GM12878 (cell line): Measurements from ENCODE around the gene GUCY1A2. TPM values are rescaled to one million over a fixed set of nuclear protein-coding genes. Genes with fewer than 3 reads are reported as not detected.

Experiments
- ATAC-seq: fragments of 200-7000 bp; cut with Tn5 transposase; 3 replicates; pipeline ENCODE4 v1.9.1; 2020; ENCODE audit warnings: mild to moderate bottlenecking, moderate library complexity
- BruUV-seq: library from RNA; stranded (reverse); fragments of 400-500 nt; replicated peaks from 2 replicates; lab custom pipeline; 2021; lab: Mats Ljungman, UMichigan
- CTCF ChIA-PET: fragments of 300-600 bp; sonication (Branson Sonifier 250); formaldehyde crosslinking; extraction: SDS; loops from one replicate; lab custom pipeline; 2021; ENCODE audit warnings: inconsistent platforms; lab: Yijun Ruan, JAX
- POLR2A ChIA-PET: fragments of 350-600 bp; formaldehyde crosslinking; extraction: SDS; loops from one replicate; lab custom pipeline; 2021; ENCODE audit warnings: inconsistent platforms; lab: Charles Lee
- RAD21 ChIA-PET: fragments of 300-600 bp; sonication (Branson Sonifier 250); formaldehyde crosslinking; loops from one replicate; lab custom pipeline; 2023; ENCODE audit warnings: antibody characterized with exemption; ENCODE audit not compliant: unreplicated experiment; lab: Charles Lee
- SMC1A ChIA-PET: fragments of 300-600 bp; sonication (Branson Sonifier 250); formaldehyde crosslinking; loops from one replicate; lab custom pipeline; 2023; ENCODE audit not compliant: unreplicated experiment, uncharacterized antibody; lab: Charles Lee
- DNase-seq: peaks from one replicate; pipeline ENCODE4 v3.0.0-alpha.2; 2011; ENCODE audit warnings: low read depth, low spot score
- FAIRE-seq: peaks from 3 replicates; lab custom pipeline; 2011; peaks lifted over from hg19 to GRCh38; lab: Jason Lieb, UNC
- H2AFZ ChIP-seq: 2 replicates; pipeline ENCODE4 v1.6.0; 2011; ENCODE audit warnings: low read depth, low read length, control low read depth; ENCODE audit not compliant: control insufficient read depth
- H3K27ac ChIP-seq: 2 replicates; pipeline ENCODE4 v1.5.1; 2011; ENCODE audit warnings: control low read depth; ENCODE audit not compliant: control insufficient read depth, insufficient read depth
- H3K27me3 ChIP-seq, 2 experiments: replicated peaks in 1 of 2; 2 replicates each; pipeline versions ENCODE4 v1.6.0 to v1.6.1; 2011; ENCODE audit warnings: low read length in 1 of 2; ENCODE audit not compliant: control insufficient read depth in 2 of 2, insufficient read depth in 2 of 2
- H3K36me3 ChIP-seq, 2 experiments: 2 replicates each; pipeline ENCODE4 v1.5.1; 2011; ENCODE audit warnings: low read length in 1 of 2; ENCODE audit not compliant: control insufficient read depth in 2 of 2, insufficient read depth in 2 of 2
- H3K4me1 ChIP-seq: 2 replicates; pipeline ENCODE4 v1.6.1; 2011; ENCODE audit warnings: mild to moderate bottlenecking, low read length, moderate library complexity, mixed read lengths; ENCODE audit not compliant: control insufficient read depth, insufficient read depth
- H3K4me2 ChIP-seq: 2 replicates; pipeline ENCODE4 v1.6.0; 2011; ENCODE audit warnings: control low read depth; ENCODE audit not compliant: control insufficient read depth, insufficient read depth
- H3K4me3 ChIP-seq: fragments of 200-600 bp; sonication (generic); 2 replicates; pipeline ENCODE4 v1.5.1; 2016
- H3K79me2 ChIP-seq: 2 replicates; pipeline ENCODE4 v1.6.0; 2011; ENCODE audit warnings: low read length; ENCODE audit not compliant: control insufficient read depth, insufficient read depth
- H3K9ac ChIP-seq: 2 replicates; pipeline ENCODE4 v1.8.0; 2011; ENCODE audit warnings: low read length, control low read depth, mixed read lengths; ENCODE audit not compliant: control insufficient read depth, insufficient read depth
- H3K9me3 ChIP-seq: replicated peaks from 3 replicates; pipeline ENCODE4 v1.5.1; 2011; ENCODE audit warnings: mild to moderate bottlenecking, low read length; ENCODE audit not compliant: control insufficient read depth, insufficient read depth
- H4K20me1 ChIP-seq: 2 replicates; pipeline ENCODE4 v1.6.0; 2011; ENCODE audit not compliant: control insufficient read depth, insufficient read depth
- ASH2L ChIP-seq: fragments of 300-600, 200-600 bp; sonication (generic); IDR thresholded peaks from 2 replicates; pipeline ENCODE4 v1.6.1; 2017; ENCODE audit warnings: low read depth, mild to moderate bottlenecking, borderline replicate concordance
- BCL11A ChIP-seq: IDR thresholded peaks from 2 replicates; pipeline ENCODE4 v1.6.1; 2011; ENCODE audit warnings: low read depth, low read length
- FOXM1 ChIP-seq: IDR thresholded peaks from 2 replicates; pipeline ENCODE4 v1.6.1; 2012; ENCODE audit warnings: low read depth, mild to moderate bottlenecking, inconsistent platforms, low read length, moderate library complexity
- GATAD2B ChIP-seq: fragments of 450-650 bp; conservative IDR thresholded peaks from 2 replicates; pipeline ENCODE4 v1.6.1; 2017; ENCODE audit warnings: low read depth, mild to moderate bottlenecking, moderate library complexity
- IRF4 ChIP-seq: IDR thresholded peaks from 2 replicates; pipeline ENCODE4 v1.6.1; 2011; ENCODE audit warnings: low read depth, low read length
- RUNX3 ChIP-seq: IDR thresholded peaks from 2 replicates; pipeline ENCODE4 v1.6.1; 2012; ENCODE audit warnings: low read length, inconsistent platforms
- SMAD1 ChIP-seq: fragments of 450-650 bp; IDR thresholded peaks from 2 replicates; pipeline ENCODE4 v1.6.1; 2018; ENCODE audit warnings: mild to moderate bottlenecking, low read depth; ENCODE audit not compliant: partially characterized antibody
- SMARCA5 ChIP-seq: fragments of 450-650 bp; IDR thresholded peaks from 2 replicates; pipeline ENCODE4 v1.6.1; 2017; ENCODE audit warnings: mild to moderate bottlenecking
- SUZ12 ChIP-seq: fragments of 200-600 bp; sonication (generic); IDR thresholded peaks from one replicate; pipeline ENCODE4 v1.6.1; 2018; ENCODE audit warnings: antibody characterized with exemption, mild to moderate bottlenecking; ENCODE audit not compliant: unreplicated experiment
- TCF7 ChIP-seq: IDR thresholded peaks from 2 replicates; pipeline ENCODE4 v1.6.1; 2014; ENCODE audit warnings: antibody characterized with exemption, borderline replicate concordance
- WGBS: methylation state at CpG from one replicate; pipeline ENCODE4 v1.1.6; 2016; ENCODE audit warnings: low lambda C conversion rate; ENCODE audit not compliant: insufficient replicate concordance, insufficient coverage; ENCODE audit errors: missing lambda C conversion rate; 5-methylcytosine and 5-hydroxymethylcytosine counted together
- in situ Hi-C: fragments of 300-500 bp; cut with MboI; formaldehyde crosslinking; loops from 9 replicates; pipeline ENCODE4 v1.14.3; 2018; ENCODE audit warnings: mixed read lengths
- intact Hi-C: fragments of 100-400 bp; cut with micrococcal nuclease; formaldehyde crosslinking; loops from one replicate; pipeline ENCODE4 v1.14.2; 2022; ENCODE audit not compliant: unreplicated experiment
- polyA plus RNA-seq, 11 experiments: library from polyadenylated mRNA; depleted of rRNA in 4 of 11; unstranded in 6 of 11; stranded (reverse) in 5 of 11; fragments of >200 nt; fragmentation: Nextera tagmentation in 4 of 11; fragmentation: Illumina TruSeq in 1 of 11; extraction: Ambion mirVana in 4 of 11; extraction: Trizol in 1 of 11; gene quantifications; 1 replicate in 1 of 11; 2 replicates in 10 of 11; pipeline versions ENCODE4 v1.2.1 to v1.2.3, GENCODE V29; 2011 to 2016; ENCODE audit warnings: inconsistent platforms in 2 of 11, missing spikeins in 2 of 11, low read depth in 1 of 11
- total RNA-seq, 4 experiments: library from RNA; depleted of rRNA in 3 of 4; stranded (reverse); fragments of >200 nt in 3 of 4; fragmentation: Illumina TruSeq in 1 of 4; extraction: Trizol in 1 of 4; gene quantifications; 2 replicates each; pipeline versions ENCODE4 v1.2.1 to v1.2.3, GENCODE V29; 2013 to 2021
- TF ChIP-seq, protein P1 (sequence below): IDR thresholded peaks from 2 replicates; pipeline ENCODE4 v1.6.1; 2012; ENCODE audit warnings: low read depth, low read length, improper control_type of control experiment
- TF ChIP-seq, protein P2 (sequence below): IDR thresholded peaks from 2 replicates; pipeline ENCODE4 v1.6.1; 2012; ENCODE audit warnings: low read depth, low read length, improper control_type of control experiment
- TF ChIP-seq, protein P3 (sequence below): fragments of 450-650 bp; IDR thresholded peaks from 2 replicates; pipeline ENCODE4 v1.6.1; 2016; ENCODE audit warnings: mild to moderate bottlenecking
- TF ChIP-seq, protein P4 (sequence below): fragments of 450-650 bp; IDR thresholded peaks from 2 replicates; pipeline ENCODE4 v1.6.1; 2017; ENCODE audit warnings: mild to moderate bottlenecking, moderate library complexity

GUCY1A2 gene
- total and polyA plus RNA-seq, 10 of the 15 experiments (the other 5 are each of a cell fraction or from before 2014, with no cell fraction given) = under 0.01 to 0.03 (median under 0.01) TPM; not detected in 4

DNA sequence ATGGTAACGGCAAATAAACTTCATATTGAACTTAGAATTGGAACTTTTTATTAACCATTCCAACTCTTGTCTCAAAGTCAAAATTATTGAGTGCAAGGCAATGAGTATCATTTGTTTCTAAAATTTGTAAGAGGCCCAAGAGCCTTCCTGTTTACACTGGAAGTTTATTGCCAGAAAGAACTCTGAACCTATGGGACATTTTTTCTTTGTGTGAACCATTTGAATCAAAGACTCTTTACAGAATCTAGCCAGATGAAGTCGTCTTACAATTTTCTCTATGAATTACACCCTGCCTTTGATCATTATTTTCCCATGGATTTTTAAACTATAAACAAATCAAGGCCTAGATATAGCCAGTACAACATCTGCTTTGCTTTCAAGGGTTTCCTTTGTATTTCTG lies 2.3 kb upstream of the GUCY1A2 start:
- DNase-seq (no peak), ATAC-seq (no peak)

More for the DNA sequence above, 2.3 kb upstream of the GUCY1A2 start:
- Histone ChIP-seq H2AFZ (no peak overlapping the region), H3K9ac (no peak overlapping the region), H3K4me2 (no peak overlapping the region), H3K9me3 (no peaks in the 10 kb centered on the region), H3K27ac (no peak overlapping the region), H3K27me3 (peaks cover 6 to 14% of the 10 kb centered on the region in 2 experiments), H3K79me2 (no peaks in the 10 kb centered on the region), H4K20me1 (no peaks in the 10 kb centered on the region; the same call in 1 of the 2 replicates), H3K4me3 (no peak overlapping the region), H3K36me3 (no peaks in the 10 kb centered on the region), H3K4me1 (no peaks in the 10 kb centered on the region)
- ChIA-PET SMC1A (no interaction called here), RAD21 (no interaction called here), CTCF (no interaction called here), POLR2A (interaction anchor here (0.6 kb wide), 1 partner anchor 28 kb away, joined by 5 read pairs; no protein-coding TSS in a partner anchor)
- in situ Hi-C loops = no loop called here
- no peak for FAIRE-seq
- intact Hi-C loops = no loop called here
- TF ChIP-seq, protein P1, sequence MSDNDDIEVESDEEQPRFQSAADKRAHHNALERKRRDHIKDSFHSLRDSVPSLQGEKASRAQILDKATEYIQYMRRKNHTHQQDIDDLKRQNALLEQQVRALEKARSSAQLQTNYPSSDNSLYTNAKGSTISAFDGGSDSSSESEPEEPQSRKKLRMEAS = no peak
- no peak for TF ChIP-seq SMAD1
- TF ChIP-seq SMARCA5 = no peak
- TF ChIP-seq TCF7 = no peak
- TF ChIP-seq, protein P2, sequence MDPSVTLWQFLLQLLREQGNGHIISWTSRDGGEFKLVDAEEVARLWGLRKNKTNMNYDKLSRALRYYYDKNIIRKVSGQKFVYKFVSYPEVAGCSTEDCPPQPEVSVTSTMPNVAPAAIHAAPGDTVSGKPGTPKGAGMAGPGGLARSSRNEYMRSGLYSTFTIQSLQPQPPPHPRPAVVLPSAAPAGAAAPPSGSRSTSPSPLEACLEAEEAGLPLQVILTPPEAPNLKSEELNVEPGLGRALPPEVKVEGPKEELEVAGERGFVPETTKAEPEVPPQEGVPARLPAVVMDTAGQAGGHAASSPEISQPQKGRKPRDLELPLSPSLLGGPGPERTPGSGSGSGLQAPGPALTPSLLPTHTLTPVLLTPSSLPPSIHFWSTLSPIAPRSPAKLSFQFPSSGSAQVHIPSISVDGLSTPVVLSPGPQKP = no peak
- no peak for TF ChIP-seq FOXM1
- no peak for TF ChIP-seq SUZ12
- TF ChIP-seq RUNX3 = no peak
- TF ChIP-seq, protein P3, sequence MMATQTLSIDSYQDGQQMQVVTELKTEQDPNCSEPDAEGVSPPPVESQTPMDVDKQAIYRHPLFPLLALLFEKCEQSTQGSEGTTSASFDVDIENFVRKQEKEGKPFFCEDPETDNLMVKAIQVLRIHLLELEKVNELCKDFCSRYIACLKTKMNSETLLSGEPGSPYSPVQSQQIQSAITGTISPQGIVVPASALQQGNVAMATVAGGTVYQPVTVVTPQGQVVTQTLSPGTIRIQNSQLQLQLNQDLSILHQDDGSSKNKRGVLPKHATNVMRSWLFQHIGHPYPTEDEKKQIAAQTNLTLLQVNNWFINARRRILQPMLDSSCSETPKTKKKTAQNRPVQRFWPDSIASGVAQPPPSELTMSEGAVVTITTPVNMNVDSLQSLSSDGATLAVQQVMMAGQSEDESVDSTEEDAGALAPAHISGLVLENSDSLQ = no peak
- no peak for TF ChIP-seq GATAD2B
- no peak for TF ChIP-seq IRF4
- no peak for TF ChIP-seq BCL11A
- TF ChIP-seq, protein P4, sequence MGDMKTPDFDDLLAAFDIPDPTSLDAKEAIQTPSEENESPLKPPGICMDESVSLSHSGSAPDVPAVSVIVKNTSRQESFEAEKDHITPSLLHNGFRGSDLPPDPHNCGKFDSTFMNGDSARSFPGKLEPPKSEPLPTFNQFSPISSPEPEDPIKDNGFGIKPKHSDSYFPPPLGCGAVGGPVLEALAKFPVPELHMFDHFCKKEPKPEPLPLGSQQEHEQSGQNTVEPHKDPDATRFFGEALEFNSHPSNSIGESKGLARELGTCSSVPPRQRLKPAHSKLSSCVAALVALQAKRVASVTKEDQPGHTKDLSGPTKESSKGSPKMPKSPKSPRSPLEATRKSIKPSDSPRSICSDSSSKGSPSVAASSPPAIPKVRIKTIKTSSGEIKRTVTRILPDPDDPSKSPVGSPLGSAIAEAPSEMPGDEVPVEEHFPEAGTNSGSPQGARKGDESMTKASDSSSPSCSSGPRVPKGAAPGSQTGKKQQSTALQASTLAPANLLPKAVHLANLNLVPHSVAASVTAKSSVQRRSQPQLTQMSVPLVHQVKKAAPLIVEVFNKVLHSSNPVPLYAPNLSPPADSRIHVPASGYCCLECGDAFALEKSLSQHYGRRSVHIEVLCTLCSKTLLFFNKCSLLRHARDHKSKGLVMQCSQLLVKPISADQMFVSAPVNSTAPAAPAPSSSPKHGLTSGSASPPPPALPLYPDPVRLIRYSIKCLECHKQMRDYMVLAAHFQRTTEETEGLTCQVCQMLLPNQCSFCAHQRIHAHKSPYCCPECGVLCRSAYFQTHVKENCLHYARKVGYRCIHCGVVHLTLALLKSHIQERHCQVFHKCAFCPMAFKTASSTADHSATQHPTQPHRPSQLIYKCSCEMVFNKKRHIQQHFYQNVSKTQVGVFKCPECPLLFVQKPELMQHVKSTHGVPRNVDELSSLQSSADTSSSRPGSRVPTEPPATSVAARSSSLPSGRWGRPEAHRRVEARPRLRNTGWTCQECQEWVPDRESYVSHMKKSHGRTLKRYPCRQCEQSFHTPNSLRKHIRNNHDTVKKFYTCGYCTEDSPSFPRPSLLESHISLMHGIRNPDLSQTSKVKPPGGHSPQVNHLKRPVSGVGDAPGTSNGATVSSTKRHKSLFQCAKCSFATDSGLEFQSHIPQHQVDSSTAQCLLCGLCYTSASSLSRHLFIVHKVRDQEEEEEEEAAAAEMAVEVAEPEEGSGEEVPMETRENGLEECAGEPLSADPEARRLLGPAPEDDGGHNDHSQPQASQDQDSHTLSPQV = no peak
- no peak for TF ChIP-seq ASH2L
- 3% methylated on average over 2 of the region's 2 CpGs for WGBS
- BruUV-seq = no TSS peak
